ENCODE data around the gene MLST8.

The MLST8 gene

DNA sequence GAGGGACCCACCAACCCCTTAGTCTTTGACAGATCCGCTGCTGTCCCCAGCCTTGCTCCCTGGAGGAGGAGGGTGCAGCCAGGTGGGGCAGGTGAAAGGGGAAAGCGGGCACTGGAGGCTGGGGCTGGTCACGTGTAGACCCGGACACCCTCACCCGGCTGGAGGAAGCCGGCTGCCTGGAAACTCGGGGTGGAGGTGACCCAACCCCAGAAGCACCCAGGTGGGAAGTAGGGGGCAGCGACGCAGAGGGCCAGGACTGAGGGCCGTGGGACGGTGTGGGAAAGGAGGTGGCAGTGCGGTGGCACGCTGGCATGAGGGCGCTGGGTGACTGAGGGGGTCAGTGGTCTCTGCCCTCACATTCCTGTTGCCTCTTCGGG, 47.0 kb upstream of the MLST8 start:
- TF ChIP-seq FOXM1 (IDR thresholded peaks at IDR 0.05; ENCODE audit: borderline replicate concordance, low read depth) (no peak), TEAD4 (IDR thresholded peaks at IDR 0.05) (no peak), ZBTB7A (IDR thresholded peaks at IDR 0.05; ENCODE audit: low read depth) (no peak), CEBPB (IDR thresholded peaks at IDR 0.05) (no peak), EP300 (IDR thresholded peaks at IDR 0.05; ENCODE audit: borderline replicate concordance) (no peak), RAD21 (IDR thresholded peaks at IDR 0.05; ENCODE audit: low read depth) (no peak)
- TF ChIP-seq, protein P1, sequence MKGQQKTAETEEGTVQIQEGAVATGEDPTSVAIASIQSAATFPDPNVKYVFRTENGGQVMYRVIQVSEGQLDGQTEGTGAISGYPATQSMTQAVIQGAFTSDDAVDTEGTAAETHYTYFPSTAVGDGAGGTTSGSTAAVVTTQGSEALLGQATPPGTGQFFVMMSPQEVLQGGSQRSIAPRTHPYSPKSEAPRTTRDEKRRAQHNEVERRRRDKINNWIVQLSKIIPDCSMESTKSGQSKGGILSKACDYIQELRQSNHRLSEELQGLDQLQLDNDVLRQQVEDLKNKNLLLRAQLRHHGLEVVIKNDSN (IDR thresholded peaks at IDR 0.05), result no peak

DNA sequence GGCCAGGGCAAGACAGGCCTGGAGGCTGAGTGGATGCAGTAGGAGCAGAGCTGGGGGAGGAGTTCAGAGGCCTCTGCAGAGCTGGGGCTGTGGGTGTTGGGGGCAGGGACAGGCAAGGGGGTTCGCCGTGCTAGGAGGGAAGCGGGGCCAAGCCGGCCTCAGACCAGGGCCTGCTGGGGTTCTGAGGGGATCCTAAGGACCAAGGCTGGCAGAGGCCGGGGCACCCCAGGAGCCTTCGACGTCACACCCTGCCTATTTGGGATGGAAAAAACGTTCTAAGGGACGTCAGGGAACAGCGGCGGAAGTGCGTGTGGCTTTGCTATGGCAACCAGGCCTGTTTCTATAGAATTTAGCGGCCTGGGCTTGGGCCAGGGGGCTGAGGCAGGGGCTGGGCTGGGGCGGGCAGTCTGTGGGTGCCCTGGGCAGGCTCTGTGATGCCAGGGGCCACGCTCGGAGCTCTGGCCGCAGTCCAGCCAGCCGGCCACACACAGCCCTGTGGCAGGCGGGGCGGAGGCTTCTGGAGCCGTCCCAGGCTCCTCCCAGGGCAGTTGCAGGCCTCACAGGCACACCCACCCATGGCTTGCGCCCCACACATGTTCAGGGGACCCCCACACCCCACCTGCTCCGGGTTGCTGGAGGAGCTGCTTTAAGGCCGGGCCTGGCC, 45.9 kb upstream of the MLST8 start:
- TF ChIP-seq NFIC (IDR thresholded peaks at IDR 0.05), result no peak
- no peak for TF ChIP-seq EP300 (IDR thresholded peaks at IDR 0.05; ENCODE audit: borderline replicate concordance)
- no peak for TF ChIP-seq YY1 (IDR thresholded peaks at IDR 0.05; ENCODE audit: low read depth)
- TF ChIP-seq, protein P2, sequence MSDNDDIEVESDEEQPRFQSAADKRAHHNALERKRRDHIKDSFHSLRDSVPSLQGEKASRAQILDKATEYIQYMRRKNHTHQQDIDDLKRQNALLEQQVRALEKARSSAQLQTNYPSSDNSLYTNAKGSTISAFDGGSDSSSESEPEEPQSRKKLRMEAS (IDR thresholded peaks at IDR 0.05), result no peak
- TF ChIP-seq, protein P3, sequence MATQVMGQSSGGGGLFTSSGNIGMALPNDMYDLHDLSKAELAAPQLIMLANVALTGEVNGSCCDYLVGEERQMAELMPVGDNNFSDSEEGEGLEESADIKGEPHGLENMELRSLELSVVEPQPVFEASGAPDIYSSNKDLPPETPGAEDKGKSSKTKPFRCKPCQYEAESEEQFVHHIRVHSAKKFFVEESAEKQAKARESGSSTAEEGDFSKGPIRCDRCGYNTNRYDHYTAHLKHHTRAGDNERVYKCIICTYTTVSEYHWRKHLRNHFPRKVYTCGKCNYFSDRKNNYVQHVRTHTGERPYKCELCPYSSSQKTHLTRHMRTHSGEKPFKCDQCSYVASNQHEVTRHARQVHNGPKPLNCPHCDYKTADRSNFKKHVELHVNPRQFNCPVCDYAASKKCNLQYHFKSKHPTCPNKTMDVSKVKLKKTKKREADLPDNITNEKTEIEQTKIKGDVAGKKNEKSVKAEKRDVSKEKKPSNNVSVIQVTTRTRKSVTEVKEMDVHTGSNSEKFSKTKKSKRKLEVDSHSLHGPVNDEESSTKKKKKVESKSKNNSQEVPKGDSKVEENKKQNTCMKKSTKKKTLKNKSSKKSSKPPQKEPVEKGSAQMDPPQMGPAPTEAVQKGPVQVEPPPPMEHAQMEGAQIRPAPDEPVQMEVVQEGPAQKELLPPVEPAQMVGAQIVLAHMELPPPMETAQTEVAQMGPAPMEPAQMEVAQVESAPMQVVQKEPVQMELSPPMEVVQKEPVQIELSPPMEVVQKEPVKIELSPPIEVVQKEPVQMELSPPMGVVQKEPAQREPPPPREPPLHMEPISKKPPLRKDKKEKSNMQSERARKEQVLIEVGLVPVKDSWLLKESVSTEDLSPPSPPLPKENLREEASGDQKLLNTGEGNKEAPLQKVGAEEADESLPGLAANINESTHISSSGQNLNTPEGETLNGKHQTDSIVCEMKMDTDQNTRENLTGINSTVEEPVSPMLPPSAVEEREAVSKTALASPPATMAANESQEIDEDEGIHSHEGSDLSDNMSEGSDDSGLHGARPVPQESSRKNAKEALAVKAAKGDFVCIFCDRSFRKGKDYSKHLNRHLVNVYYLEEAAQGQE (IDR thresholded peaks at IDR 0.05; ENCODE audit: low read depth), result no peak
- TF ChIP-seq TCF12 (IDR thresholded peaks at IDR 0.05; ENCODE audit: low read depth), result no peak
- no peak for TF ChIP-seq FOXM1 (IDR thresholded peaks at IDR 0.05; ENCODE audit: borderline replicate concordance, low read depth)
- no peak for TF ChIP-seq ZBTB7A (IDR thresholded peaks at IDR 0.05; ENCODE audit: low read depth)
- TF ChIP-seq CREB1 (IDR thresholded peaks at IDR 0.05; ENCODE audit: low read depth), result no peak
- TF ChIP-seq TAF1 (IDR thresholded peaks at IDR 0.05; ENCODE audit: low read depth), result no peak
- no peak for TF ChIP-seq RAD21 (IDR thresholded peaks at IDR 0.05; ENCODE audit: low read depth)
- TF ChIP-seq, protein P1 (IDR thresholded peaks at IDR 0.05), result no peak
- no peak for TF ChIP-seq TEAD4 (IDR thresholded peaks at IDR 0.05)
- TF ChIP-seq CEBPB (IDR thresholded peaks at IDR 0.05), result no peak
- no peak for TF ChIP-seq EGR1 (IDR thresholded peaks at IDR 0.05)

DNA sequence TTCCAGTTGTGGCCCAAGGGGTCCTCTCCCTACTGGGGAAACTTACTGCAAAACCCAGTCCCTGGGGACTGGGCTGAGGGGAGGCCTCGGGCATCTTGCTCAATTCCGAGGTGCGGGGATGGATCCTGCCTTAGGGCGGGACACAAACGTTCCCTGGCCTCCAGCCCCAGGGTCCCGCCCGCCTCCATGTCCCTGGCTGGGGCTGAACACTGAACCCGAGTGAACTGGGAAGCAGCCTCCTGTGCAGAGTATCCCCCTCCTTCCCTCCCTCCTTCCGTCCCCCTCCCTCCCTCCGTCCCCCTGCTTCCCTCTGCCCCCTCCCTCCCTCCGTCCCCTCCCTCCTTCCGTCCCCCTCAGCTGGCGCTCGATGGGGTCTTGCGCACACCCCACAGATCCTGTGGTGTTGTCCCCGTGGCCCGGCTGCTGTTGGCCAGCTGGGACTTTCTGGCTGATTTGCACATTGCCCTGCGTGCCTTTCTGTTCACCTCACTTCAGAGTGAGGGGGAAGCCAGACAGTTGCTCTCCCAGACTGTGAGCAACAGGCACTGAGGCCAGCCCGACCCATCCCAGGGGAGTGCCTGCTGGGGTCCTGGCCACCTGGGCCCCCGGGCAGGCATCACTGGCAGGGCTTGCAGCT, 44.2 kb upstream of the MLST8 start:
- TF ChIP-seq CEBPB (IDR thresholded peaks at IDR 0.05), result no peak
- TF ChIP-seq, protein P3 (IDR thresholded peaks at IDR 0.05; ENCODE audit: low read depth), result no peak
- no peak for TF ChIP-seq TAF1 (IDR thresholded peaks at IDR 0.05; ENCODE audit: low read depth)
- no peak for TF ChIP-seq TEAD4 (IDR thresholded peaks at IDR 0.05)
- TF ChIP-seq ZBTB7A (IDR thresholded peaks at IDR 0.05; ENCODE audit: low read depth), result no peak
- no peak for TF ChIP-seq EP300 (IDR thresholded peaks at IDR 0.05; ENCODE audit: borderline replicate concordance)
- no peak for TF ChIP-seq FOXM1 (IDR thresholded peaks at IDR 0.05; ENCODE audit: borderline replicate concordance, low read depth)
- no peak for TF ChIP-seq NFIC (IDR thresholded peaks at IDR 0.05)
- TF ChIP-seq, protein P1 (IDR thresholded peaks at IDR 0.05), result no peak
- no peak for TF ChIP-seq YY1 (IDR thresholded peaks at IDR 0.05; ENCODE audit: low read depth)
- TF ChIP-seq, protein P2 (IDR thresholded peaks at IDR 0.05), result no peak

DNA sequence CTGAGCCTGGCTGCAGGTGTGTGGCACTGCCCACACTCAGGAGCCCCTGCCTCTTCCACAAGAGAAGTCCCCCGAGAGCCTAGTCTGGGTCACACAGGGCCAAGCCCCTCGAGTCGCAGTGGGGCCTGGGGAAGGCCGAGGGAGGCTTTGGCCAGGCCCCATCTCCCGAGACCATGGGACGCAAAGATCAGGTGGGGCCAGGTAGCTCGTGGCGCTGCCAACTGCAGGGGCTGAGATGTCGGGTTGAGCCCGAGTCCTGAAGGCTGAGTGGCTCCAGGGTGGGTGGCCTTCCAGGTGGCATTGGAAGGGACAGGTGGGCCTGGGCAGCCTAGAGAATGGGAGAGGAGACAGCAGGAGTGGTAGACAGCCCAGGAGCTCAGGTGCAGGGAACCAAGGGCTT, 43.3 kb upstream of the MLST8 start:
- TF ChIP-seq, protein P1 (IDR thresholded peaks at IDR 0.05), result no peak
- TF ChIP-seq, protein P2 (IDR thresholded peaks at IDR 0.05), result no peak
- TF ChIP-seq, protein P3 (IDR thresholded peaks at IDR 0.05; ENCODE audit: low read depth), result no peak
- TF ChIP-seq RAD21 (IDR thresholded peaks at IDR 0.05; ENCODE audit: low read depth), result no peak
- no peak for TF ChIP-seq TEAD4 (IDR thresholded peaks at IDR 0.05)
- no peak for TF ChIP-seq TCF12 (IDR thresholded peaks at IDR 0.05; ENCODE audit: low read depth)
- no peak for TF ChIP-seq FOXM1 (IDR thresholded peaks at IDR 0.05; ENCODE audit: borderline replicate concordance, low read depth)
- no peak for TF ChIP-seq CREB1 (IDR thresholded peaks at IDR 0.05; ENCODE audit: low read depth)
- TF ChIP-seq ZBTB7A (IDR thresholded peaks at IDR 0.05; ENCODE audit: low read depth), result no peak
- TF ChIP-seq EGR1 (IDR thresholded peaks at IDR 0.05), result no peak
- TF ChIP-seq TAF1 (IDR thresholded peaks at IDR 0.05; ENCODE audit: low read depth), result no peak
- no peak for TF ChIP-seq YY1 (IDR thresholded peaks at IDR 0.05; ENCODE audit: low read depth)
- TF ChIP-seq EP300 (IDR thresholded peaks at IDR 0.05; ENCODE audit: borderline replicate concordance), result no peak
- TF ChIP-seq NFIC (IDR thresholded peaks at IDR 0.05), result no peak
- TF ChIP-seq CEBPB (IDR thresholded peaks at IDR 0.05), result no peak

Data from Ishikawa (cell line).